ENCODE results near the gene TVP23A.

TVP23A gene

DNA sequence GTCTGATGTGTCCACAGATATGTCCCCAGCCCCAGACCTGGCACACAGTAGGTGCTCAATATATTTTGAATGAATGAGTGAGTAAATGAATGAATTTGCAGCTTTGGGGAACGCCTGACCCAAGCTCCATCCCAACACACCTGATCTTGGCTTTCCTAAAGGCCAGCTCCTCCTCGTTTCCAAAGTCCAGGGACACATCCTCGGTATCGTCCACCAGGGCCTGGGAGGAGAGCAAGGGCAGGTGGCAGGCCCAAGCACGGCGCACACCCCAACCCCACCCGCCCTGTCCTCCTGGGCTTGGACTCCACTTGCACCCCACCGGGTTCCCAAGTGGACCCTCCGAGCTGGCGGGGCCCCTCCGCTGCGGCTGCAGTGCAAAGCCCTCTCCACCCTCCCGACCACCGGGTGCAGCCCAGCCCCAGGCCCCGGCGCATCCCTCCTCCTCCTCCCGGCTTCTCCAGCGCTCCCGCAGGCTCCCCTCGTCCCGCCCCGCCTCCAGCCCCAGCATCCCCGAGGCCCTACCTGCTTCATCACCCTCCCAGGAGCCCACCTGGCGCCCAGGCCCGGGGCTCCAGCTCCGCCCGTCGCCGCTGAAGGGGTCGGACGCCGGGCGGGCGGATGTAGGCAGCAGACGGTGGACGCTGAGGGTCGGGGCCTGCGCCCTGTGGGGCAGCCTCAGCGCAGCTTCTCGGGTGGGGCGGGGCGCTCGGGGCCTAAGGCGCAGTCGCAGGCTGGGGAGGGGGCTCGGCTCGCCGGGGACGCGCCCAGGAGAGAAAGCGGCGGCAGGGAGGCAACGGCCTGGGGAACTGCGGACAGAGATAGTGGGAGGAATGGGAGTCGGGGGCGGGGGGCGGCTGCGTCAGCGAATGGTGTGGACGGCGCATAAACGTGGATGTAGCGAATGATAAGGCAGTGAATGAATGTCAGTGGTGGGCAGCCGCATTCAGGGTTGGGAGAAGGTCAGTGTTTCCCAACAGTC lies at the start of gene TVP23A:
TVP23A (minus strand) TSS at position 832 of the 979 bp plus-strand sequence; CDS start at position 531, 301 bp downstream.
- H3K27ac Mint-ChIP-seq: no peak within 1 kb of the TSS
- no peaks in the 10 kb centered on the region for H3K36me3 Mint-ChIP-seq (ENCODE audit: low read depth)
- peaks cover 8% of the 10 kb centered on the region for H3K27me3 Mint-ChIP-seq (ENCODE audit: low read depth)
- H3K4me1 Mint-ChIP-seq (ENCODE audit: low read depth): peaks cover 1% of the 10 kb centered on the region
- H3K4me3 Mint-ChIP-seq: no peak within 1 kb of the TSS
- no peaks in the 10 kb centered on the region for H3K9me3 Mint-ChIP-seq
- DNase-seq (ENCODE audit: low spot score): no peak

DNA sequence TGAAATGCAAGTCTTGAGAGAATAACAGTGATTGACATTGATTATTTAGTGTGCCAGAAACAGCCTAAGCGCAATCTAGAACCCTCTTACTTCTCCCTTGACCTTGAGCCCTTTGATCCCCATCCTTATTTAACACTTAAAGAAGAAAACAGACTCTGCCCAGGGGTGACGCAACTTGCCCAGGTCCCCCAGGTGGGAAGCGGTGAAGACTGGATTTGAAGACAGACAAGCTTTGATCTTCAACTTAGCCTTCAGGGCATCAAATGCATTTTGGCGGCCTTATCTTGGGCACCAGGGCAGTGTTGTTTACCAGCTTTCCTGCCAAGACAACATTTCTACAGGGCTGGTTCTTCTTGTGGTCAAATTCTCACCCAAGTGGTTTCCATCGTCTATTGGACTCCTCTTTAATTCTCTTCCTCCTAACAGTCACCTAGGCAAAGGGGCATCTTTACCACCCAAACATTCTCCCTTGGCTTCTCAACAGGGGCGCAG lies 49.6 kb upstream of the TVP23A start:
- Mint-ChIP-seq H3K4me1 (ENCODE audit: low read depth) (peaks cover 48% of the 10 kb centered on the region), H3K36me3 (ENCODE audit: low read depth) (no peaks in the 10 kb centered on the region), H3K27me3 (ENCODE audit: low read depth) (peaks cover 18% of the 10 kb centered on the region), H3K9me3 (no peaks in the 10 kb centered on the region), H3K27ac (peak overlapping the region; percentile 29), H3K4me3 (peak overlapping the region; percentile 47)
- DNase-seq (ENCODE audit: low spot score): no peak

GRCh38 chr16:10867199-10867598 lies 48.6 kb upstream of the TVP23A start:
- no peaks in the 10 kb centered on the region for H3K36me3 Mint-ChIP-seq (ENCODE audit: low read depth)
- no peaks in the 10 kb centered on the region for H3K9me3 Mint-ChIP-seq
- H3K27me3 Mint-ChIP-seq (ENCODE audit: low read depth): peaks cover 25% of the 10 kb centered on the region
- no peak overlapping the region for H3K4me3 Mint-ChIP-seq
- H3K4me1 Mint-ChIP-seq (ENCODE audit: low read depth): peaks cover 46% of the 10 kb centered on the region
- no peak for DNase-seq (ENCODE audit: low spot score)
- no peak overlapping the region for H3K27ac Mint-ChIP-seq

- no peak overlapping the region for H3K27ac Mint-ChIP-seq
- DNase-seq (ENCODE audit: low spot score): no peak
- no peaks in the 10 kb centered on the region for H3K36me3 Mint-ChIP-seq (ENCODE audit: low read depth)
- H3K4me3 Mint-ChIP-seq: no peak overlapping the region
- H3K9me3 Mint-ChIP-seq: no peaks in the 10 kb centered on the region
- H3K4me1 Mint-ChIP-seq (ENCODE audit: low read depth): peaks cover 39% of the 10 kb centered on the region
- peaks cover 33% of the 10 kb centered on the region for H3K27me3 Mint-ChIP-seq (ENCODE audit: low read depth)
These were observed 47.7 kb upstream of the TVP23A start for GRCh38 chr16:10865991-10866966.

DNA sequence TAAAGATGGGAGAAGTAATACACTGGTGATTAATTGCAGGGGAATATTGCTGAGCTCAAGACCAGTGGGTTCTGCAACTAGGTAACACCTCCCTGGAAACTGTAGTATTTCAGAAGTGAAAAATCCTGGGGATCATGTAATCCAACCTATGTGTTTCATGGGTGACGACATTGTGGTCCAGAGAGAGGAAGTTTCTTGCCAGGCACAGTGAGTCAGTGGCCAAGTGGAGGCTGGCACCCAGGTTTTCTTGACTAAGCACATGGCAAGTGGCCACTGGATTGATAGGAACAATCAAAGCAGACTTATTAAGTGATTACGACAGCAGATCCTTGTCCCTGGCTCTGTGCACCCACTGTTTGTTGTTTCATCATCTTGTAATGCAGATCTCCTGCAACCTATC lies 43.8 kb upstream of the TVP23A start:
- Mint-ChIP-seq H3K4me1 (ENCODE audit: low read depth) (peaks cover 9% of the 10 kb centered on the region), H3K36me3 (ENCODE audit: low read depth) (no peaks in the 10 kb centered on the region), H3K9me3 (peaks cover 8% of the 10 kb centered on the region), H3K27me3 (ENCODE audit: low read depth) (peaks cover 44% of the 10 kb centered on the region), H3K4me3 (no peak overlapping the region), H3K27ac (no peak overlapping the region)
- no peak for DNase-seq (ENCODE audit: low spot score)

- no peak for DNase-seq (ENCODE audit: low spot score)
- Mint-ChIP-seq H3K36me3 (ENCODE audit: low read depth) (no peaks in the 10 kb centered on the region), H3K4me1 (ENCODE audit: low read depth) (peaks cover 5% of the 10 kb centered on the region), H3K9me3 (peaks cover 8% of the 10 kb centered on the region), H3K27me3 (ENCODE audit: low read depth) (peaks cover 38% of the 10 kb centered on the region), H3K27ac (no peak overlapping the region), H3K4me3 (no peak overlapping the region)
These were observed 41.1 kb upstream of the TVP23A start for GRCh38 chr16:10859658-10860057.

GRCh38 chr16:10859020-10859419 lies 40.4 kb upstream of the TVP23A start:
- Mint-ChIP-seq H3K27me3 (ENCODE audit: low read depth) (peaks cover 33% of the 10 kb centered on the region), H3K36me3 (ENCODE audit: low read depth) (no peaks in the 10 kb centered on the region), H3K9me3 (peaks cover 8% of the 10 kb centered on the region), H3K4me1 (ENCODE audit: low read depth) (peaks cover 5% of the 10 kb centered on the region), H3K27ac (no peak overlapping the region), H3K4me3 (no peak overlapping the region)
- DNase-seq (ENCODE audit: low spot score): no peak

GRCh38 chr16:10858203-10858602 lies 39.6 kb upstream of the TVP23A start:
- Mint-ChIP-seq H3K4me3 (no peak overlapping the region), H3K9me3 (peaks cover 8% of the 10 kb centered on the region), H3K27ac (no peak overlapping the region), H3K36me3 (ENCODE audit: low read depth) (no peaks in the 10 kb centered on the region), H3K27me3 (ENCODE audit: low read depth) (peaks cover 29% of the 10 kb centered on the region), H3K4me1 (ENCODE audit: low read depth) (peaks cover 5% of the 10 kb centered on the region)
- no peak for DNase-seq (ENCODE audit: low spot score)

- Mint-ChIP-seq H3K36me3 (ENCODE audit: low read depth) (no peaks in the 10 kb centered on the region), H3K9me3 (peaks cover 12% of the 10 kb centered on the region), H3K4me1 (ENCODE audit: low read depth) (peaks cover 12% of the 10 kb centered on the region), H3K27me3 (ENCODE audit: low read depth) (peaks cover 10% of the 10 kb centered on the region), H3K4me3 (no peak overlapping the region), H3K27ac (no peak overlapping the region)
- no peak for DNase-seq (ENCODE audit: low spot score)
These were observed 37.4 kb upstream of the TVP23A start for GRCh38 chr16:10856042-10856441.

- Mint-ChIP-seq H3K36me3 (ENCODE audit: low read depth) (no peaks in the 10 kb centered on the region), H3K27me3 (ENCODE audit: low read depth) (peaks cover 12% of the 10 kb centered on the region), H3K4me1 (ENCODE audit: low read depth) (peaks cover 12% of the 10 kb centered on the region), H3K4me3 (peak overlapping the region; percentile 21), H3K27ac (no peak overlapping the region), H3K9me3 (peaks cover 4% of the 10 kb centered on the region)
- no peak for DNase-seq (ENCODE audit: low spot score)
These were observed 34.4 kb upstream of the TVP23A start for GRCh38 chr16:10852948-10853347.

DNA sequence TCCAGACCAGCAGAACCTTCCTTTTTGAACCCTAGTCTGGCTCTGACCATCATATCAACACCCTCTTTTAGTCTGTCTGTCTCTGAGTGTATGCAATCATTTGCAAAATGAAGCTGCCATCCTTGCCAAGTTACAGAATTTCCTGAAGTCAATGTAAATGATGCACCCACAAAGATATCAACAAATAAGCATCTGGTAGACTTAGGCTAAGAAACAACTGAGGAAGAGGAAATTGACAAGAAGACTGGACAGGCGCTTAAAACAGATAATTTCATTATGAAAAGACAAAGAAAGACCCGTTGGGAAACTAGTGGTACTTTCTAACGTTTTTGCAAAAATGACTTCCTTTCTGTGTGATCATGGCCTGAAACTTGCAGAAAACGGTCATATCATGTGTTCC lies 33.7 kb upstream of the TVP23A start:
- Mint-ChIP-seq H3K36me3 (ENCODE audit: low read depth) (no peaks in the 10 kb centered on the region), H3K4me1 (ENCODE audit: low read depth) (peaks cover 12% of the 10 kb centered on the region), H3K27me3 (ENCODE audit: low read depth) (peaks cover 15% of the 10 kb centered on the region), H3K4me3 (peak overlapping the region; percentile 21), H3K27ac (no peak overlapping the region), H3K9me3 (peaks cover 4% of the 10 kb centered on the region)
- no peak for DNase-seq (ENCODE audit: low spot score)

GRCh38 chr16:10851512-10851911 lies 32.9 kb upstream of the TVP23A start:
- Mint-ChIP-seq H3K27me3 (ENCODE audit: low read depth) (peaks cover 23% of the 10 kb centered on the region), H3K9me3 (peaks cover 4% of the 10 kb centered on the region), H3K4me1 (ENCODE audit: low read depth) (peaks cover 12% of the 10 kb centered on the region), H3K27ac (no peak overlapping the region), H3K4me3 (no peak overlapping the region), H3K36me3 (ENCODE audit: low read depth) (no peaks in the 10 kb centered on the region)
- no peak for DNase-seq (ENCODE audit: low spot score)

GRCh38 chr16:10850478-10850850 lies 31.9 kb upstream of the TVP23A start:
- Mint-ChIP-seq H3K36me3 (ENCODE audit: low read depth) (no peaks in the 10 kb centered on the region), H3K4me3 (no peak overlapping the region), H3K27ac (no peak overlapping the region), H3K4me1 (ENCODE audit: low read depth) (peaks cover 12% of the 10 kb centered on the region), H3K27me3 (ENCODE audit: low read depth) (peaks cover 23% of the 10 kb centered on the region), H3K9me3 (peaks cover 4% of the 10 kb centered on the region)
- DNase-seq (ENCODE audit: low spot score): no peak
